ENCODE data around the gene DVL1.
A peak's percentile ranks its signal among the peaks of the same experiment; 100 is the strongest.

The DVL1 gene

GRCh38 chr1:1309251-1310108 lies 39.7 kb downstream of the DVL1 start:
- no peak for DNase-seq

- DNase-seq: no peak
These were observed 40.4 kb downstream of the DVL1 start for GRCh38 chr1:1308756-1309250.

GRCh38 chr1:1307923-1308755 lies 41.1 kb downstream of the DVL1 start, which contains the start of the genes ACAP3 and PUSL1:
TSS of gene ACAP3 (minus strand) at chr1:1307930. CDS start at chr1:1307815, 115 bp downstream.
TSS of gene PUSL1 (plus strand) at chr1:1308597. CDS start at chr1:1308644, 47 bp downstream.
- DNase-seq: peak; percentile 85 to 89

GRCh38 chr1:1307261-1307922 lies 41.8 kb downstream of the DVL1 start:
- DNase-seq: peak in 1 of 2 donors; percentile 8

GRCh38 chr1:1306661-1307260 lies 42.5 kb downstream of the DVL1 start:
- DNase-seq: no peak

- DNase-seq: no peak
These were observed 43.1 kb downstream of the DVL1 start for GRCh38 chr1:1306070-1306660.

GRCh38 chr1:1305300-1306069 lies 43.7 kb downstream of the DVL1 start:
- peak; percentile 16 to 43 for DNase-seq

- peak in 1 of 2 donors; percentile 26 for DNase-seq
These were observed 44.6 kb downstream of the DVL1 start for GRCh38 chr1:1304331-1305299.

- no peak for DNase-seq
These were observed 45.5 kb downstream of the DVL1 start for GRCh38 chr1:1303736-1304135.

GRCh38 chr1:1302951-1303509 lies 46.2 kb downstream of the DVL1 start:
- DNase-seq: no peak

- DNase-seq: no peak
These were observed 47.2 kb downstream of the DVL1 start for GRCh38 chr1:1302006-1302430.

- DNase-seq: no peak
These were observed 48.9 kb downstream of the DVL1 start for GRCh38 chr1:1300352-1300739.

- no peak for DNase-seq
These were observed 49.4 kb downstream of the DVL1 start for GRCh38 chr1:1299686-1300351.

GRCh38 chr1:1298861-1299685 lies 50.1 kb downstream of the DVL1 start:
- DNase-seq: no peak

GRCh38 chr1:1297802-1298424 lies 51.3 kb downstream of the DVL1 start:
- DNase-seq: no peak

- no peak for DNase-seq
These were observed 52.9 kb downstream of the DVL1 start for GRCh38 chr1:1296070-1297061.
